ENCODE data around the gene BPGM.

Gene BPGM
- 36.7 to 62.4 reads per million in 2 donors for total RNA-seq

DNA sequence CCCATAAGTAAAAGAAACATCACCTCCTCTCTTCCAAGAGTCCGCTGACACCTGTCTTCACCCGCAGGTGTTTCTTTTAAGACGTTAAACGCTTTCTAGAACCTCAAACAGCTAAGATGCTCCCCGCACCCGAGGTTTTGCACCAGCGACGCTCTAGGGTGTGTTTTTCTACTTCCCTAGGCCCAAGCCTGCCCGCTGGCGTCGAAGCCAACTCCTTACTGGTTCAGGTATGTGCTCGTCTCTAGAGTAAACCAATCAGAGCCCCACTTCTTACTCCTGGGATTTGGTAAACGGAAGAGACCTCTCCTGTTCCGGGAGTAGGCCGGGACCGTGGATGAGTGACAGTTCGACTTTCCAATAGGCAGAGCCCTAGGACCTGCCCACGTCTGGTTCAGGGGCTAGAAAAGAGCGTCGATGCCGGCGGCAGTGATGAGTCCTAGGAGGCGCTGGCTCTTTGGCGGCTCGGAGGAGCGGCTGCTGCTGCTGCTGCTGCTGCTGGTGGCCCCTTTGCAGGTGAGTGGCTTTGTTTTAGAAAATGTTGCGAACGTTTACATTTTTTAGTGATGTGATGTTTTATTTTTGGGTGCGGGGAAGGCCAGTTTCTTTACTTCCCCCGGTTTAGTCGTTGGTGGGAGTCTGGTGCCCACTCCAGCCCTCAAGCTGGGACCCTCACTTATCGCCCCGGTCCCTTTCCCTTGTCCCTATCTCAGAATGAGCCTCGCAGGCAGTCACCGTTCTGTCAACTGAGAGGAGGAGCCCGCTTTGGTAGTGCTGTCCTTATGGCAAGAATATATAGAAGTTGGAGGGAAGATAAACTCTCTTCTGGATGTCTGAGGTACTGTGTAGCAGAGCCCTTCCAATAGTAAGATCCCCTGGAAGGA lies at the start of gene BPGM:
Gene BPGM (plus strand): TSS at position 429 of the 881 bp plus-strand sequence. CDS start 14,655 bp downstream, outside the sequence.
- peak; percentile 82 to 100 (median 94) for DNase-seq

GRCh38 chr7:134599371-134599770 lies 47.3 kb upstream of the BPGM start:
- no peak for DNase-seq

GRCh38 chr7:134601459-134601858 lies 45.2 kb upstream of the BPGM start:
- DNase-seq = no peak

DNA sequence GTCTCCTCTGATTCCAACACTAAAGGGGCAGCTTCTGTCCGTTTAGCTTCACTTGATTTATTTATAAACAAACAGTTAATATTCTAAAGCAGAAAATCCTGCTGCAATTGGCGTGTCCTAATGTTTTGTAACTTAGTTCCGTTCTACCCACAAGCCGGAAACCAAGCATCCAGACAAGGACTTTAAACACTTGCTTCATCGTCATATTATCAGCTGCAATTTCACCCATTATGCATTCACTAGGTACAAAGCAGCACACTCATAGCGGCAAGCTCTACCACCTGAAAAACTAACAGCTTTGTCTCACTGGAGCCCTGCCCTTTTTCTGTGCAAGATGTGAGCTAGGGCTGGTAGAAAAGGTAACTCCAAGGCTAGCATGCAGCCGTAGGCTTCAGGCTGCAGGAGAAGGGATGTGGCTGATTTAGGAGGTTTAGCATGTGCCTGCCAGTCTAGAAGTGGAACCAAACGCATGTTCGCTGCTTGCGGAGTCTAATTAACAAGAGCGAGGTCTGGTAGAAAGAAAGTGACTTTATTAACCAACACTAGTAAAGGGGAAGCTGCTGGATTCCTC lies 43.7 kb upstream of the BPGM start:
- peak in 1 of 5 experiments; percentile 17 for DNase-seq

GRCh38 chr7:134605978-134606923 lies 40.4 kb upstream of the BPGM start:
- peak; percentile 12 to 56 (median 32) for DNase-seq

- DNase-seq = no peak
Measured at GRCh38 chr7:134611611-134612151, 35.0 kb upstream of the BPGM start.

GRCh38 chr7:134612197-134612596 lies 34.5 kb upstream of the BPGM start:
- DNase-seq = peak in 1 of 5 experiments; percentile 17

- peak in 1 of 5 experiments; percentile 68 for DNase-seq
Measured at GRCh38 chr7:134613623-134614347, 32.9 kb upstream of the BPGM start.

DNA sequence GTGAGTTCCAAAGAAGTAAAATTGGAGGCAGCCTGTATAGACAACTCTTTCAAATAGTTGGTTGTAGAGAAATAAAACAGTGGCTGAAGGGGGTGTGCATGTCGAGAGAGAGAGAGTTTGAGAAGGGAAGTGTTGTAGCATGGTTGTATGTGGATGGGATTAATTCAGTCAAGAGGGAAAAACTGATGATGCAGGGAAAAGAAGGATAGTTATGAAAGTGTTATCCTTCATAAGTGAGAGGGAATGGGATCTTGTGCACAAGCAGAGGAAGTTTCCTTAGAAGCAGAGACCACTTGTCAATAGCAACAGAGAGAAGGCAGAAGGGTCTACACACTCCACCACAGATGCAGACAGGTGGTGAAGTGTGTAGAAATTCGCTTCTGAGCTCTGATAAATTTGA lies 30.0 kb upstream of the BPGM start:
- DNase-seq = no peak

GRCh38 chr7:134618756-134619530 lies 27.7 kb upstream of the BPGM start:
- DNase-seq = no peak

- no peak for DNase-seq
Measured at GRCh38 chr7:134619627-134620331, 26.9 kb upstream of the BPGM start.

DNA sequence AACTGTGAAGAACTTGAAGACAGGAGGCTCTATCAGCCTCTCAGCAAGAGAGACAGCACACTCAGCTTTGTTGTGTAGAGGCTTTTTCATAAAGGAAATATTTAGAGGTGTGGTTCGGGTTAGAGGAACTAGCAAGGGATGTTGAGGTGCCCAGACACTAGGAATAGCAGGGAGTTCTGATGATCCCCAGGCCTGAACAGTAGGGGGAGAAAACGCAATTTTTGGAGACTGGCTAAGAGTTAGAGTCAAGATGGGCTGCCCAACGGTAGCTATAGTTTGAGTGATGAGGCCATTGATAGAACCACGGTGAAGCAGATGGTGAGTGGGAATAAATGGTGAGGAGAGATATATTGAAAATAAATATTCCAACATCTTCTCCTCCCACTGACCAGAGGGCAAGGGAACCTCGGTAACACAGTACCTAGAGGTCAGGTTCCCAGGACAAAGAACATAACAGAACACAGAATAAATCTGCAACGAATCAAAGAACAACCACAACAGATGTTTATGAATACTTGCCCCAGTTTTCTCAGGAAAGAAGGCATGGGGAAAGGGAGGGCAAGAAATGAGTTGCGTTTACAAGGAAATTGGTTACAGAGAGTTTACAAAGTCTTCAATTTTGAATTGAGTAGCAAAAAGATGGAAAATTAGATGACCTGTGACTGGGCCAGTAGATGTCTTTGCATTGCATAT lies 24.2 kb upstream of the BPGM start:
- DNase-seq = no peak

GRCh38 chr7:134623193-134623592 lies 23.5 kb upstream of the BPGM start:
- no peak for DNase-seq

- DNase-seq = no peak
Measured at GRCh38 chr7:134625550-134625949, 21.1 kb upstream of the BPGM start.

DNA sequence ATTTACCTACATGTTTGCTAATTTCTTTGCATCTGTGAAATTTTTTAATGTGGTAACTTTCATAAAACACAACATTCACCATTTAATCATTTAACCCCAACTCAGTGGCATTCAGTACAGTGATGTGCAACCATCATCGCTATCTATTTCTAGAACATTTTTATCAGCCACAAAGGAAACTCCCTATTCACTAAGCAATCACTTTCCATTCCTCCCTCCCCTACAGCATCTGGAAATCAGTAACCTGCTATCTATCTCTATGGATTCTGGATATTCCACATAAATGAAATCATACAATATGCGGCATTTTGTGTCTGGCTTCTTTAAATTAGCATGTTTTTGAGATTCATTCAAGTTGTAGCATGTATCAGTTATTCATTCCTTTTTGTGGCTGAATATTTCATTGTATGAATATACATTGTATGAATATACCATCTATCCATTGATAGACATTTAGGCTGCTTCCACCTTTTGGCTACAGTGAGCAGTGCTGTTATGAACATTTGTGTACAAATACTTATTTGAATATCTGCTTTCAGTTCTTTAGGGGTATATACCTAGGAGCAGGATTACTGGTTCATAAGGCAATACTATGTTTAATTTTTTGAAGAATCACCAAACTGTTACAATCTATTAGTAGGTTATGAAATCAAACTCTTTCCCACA lies 19.4 kb upstream of the BPGM start:
- DNase-seq = no peak

DNA sequence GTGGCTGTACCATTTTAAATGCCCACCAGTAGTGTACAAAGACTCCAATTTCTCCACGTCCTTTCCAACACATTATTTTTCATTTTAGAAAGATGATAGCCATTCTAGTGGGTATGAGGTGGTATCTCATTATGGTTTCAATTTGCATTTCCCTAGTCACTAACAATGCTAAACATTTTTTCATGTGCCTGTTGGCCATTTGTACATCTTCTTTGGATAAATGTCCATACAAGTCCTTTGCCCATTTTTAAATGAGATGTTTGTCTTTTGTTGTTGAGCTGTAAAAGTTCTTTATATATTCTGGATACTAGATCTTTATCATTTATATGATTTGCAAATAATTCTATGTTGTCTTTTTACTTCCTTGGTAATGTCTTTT lies 18.9 kb upstream of the BPGM start:
- no peak for DNase-seq

GRCh38 chr7:134629445-134629844 lies 17.2 kb upstream of the BPGM start:
- no peak for DNase-seq

DNA sequence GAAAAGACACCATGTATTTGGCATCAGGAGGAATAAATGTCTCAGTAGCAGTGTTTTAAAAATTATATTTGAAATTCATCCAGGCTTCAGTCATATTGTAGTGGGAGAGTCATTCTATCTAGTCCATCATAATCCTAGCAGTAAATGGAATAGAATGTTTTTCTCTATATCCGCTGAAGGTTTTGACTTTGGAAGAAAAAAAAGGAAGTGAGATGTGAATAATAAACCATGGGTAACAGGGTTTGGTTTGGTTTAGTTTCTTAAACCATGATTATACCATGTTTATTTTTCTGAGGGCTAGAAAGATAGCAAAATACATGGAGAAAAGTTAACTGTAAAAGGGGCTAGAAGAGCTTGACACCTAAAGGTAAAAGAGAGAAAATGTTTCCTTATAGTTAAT lies 16.4 kb upstream of the BPGM start:
- no peak for DNase-seq

GRCh38 chr7:134630893-134631292 lies 15.8 kb upstream of the BPGM start:
- no peak for DNase-seq
